HCT116 (cell line): Measurements from ENCODE around the gene DYNC2H1. TPM values are rescaled to one million over a fixed set of nuclear protein-coding genes. Genes with fewer than 3 reads are reported as not detected.

ENCODE experiments used
- ATAC-seq: fragments of 200-7000 bp; cut with Tn5 transposase; 2 replicates; pipeline ENCODE4 v1.9.1; 2020; ENCODE audit warnings: mild to moderate bottlenecking, moderate library complexity
- BruUV-seq: library from RNA; stranded (reverse); fragments of 400-500 nt; replicated peaks from 2 replicates; lab custom pipeline; 2021; lab: Mats Ljungman, UMichigan
- CTCF ChIA-PET: fragments of 300-600 bp; sonication (Branson Sonifier 250); formaldehyde crosslinking; loops from one replicate; lab custom pipeline; 2021; ENCODE audit warnings: antibody characterized with exemption; lab: Charles Lee
- POLR2A ChIA-PET: fragments of 300-600, 350-600 bp; sonication (Branson Sonifier 250); formaldehyde crosslinking; loops from one replicate; lab custom pipeline; 2021; ENCODE audit warnings: antibody characterized with exemption; lab: Charles Lee
- RAD21 ChIA-PET, 2 experiments: fragments of 300-600 bp; sonication (Branson Sonifier 250); formaldehyde crosslinking; loops; one replicate each; lab custom pipeline; 2023; ENCODE audit warnings: low total read pairs in 2 of 2; ENCODE audit not compliant: uncharacterized antibody in 2 of 2, unreplicated experiment in 2 of 2, low non-redundant PET in 1 of 2; lab: Charles Lee
- DNase-seq: peaks from one replicate; pipeline ENCODE4 v3.0.0-alpha.2; 2010; ENCODE audit warnings: low read depth, low spot score
- H2AFZ ChIP-seq: fragments of 200-600 bp; shearing (Covaris generic), sonication (generic); 2 replicates; pipeline ENCODE4 v1.6.1; 2017; ENCODE audit warnings: low read depth, mixed run types, mixed read lengths, antibody characterized with exemption, low read length; ENCODE audit not compliant: poor library complexity, severe bottlenecking
- H3K27ac ChIP-seq: 2 replicates; pipeline ENCODE4 v1.5.1; 2012; ENCODE audit warnings: low read depth, low read length
- H3K27me3 ChIP-seq: fragments of 200-600 bp; sonication (generic); 2 replicates; pipeline ENCODE4 v1.6.1; 2016; ENCODE audit warnings: mixed run types, low read length, mixed read lengths; ENCODE audit not compliant: insufficient read depth
- H3K36me3 ChIP-seq, 2 experiments: fragments of 200-500 bp in 1 of 2; fragments of 200-600 bp in 1 of 2; sonication (Bioruptor generic) in 1 of 2; sonication (generic) in 1 of 2; 2 replicates each; pipeline versions ENCODE4 v1.5.1 to v1.6.1; 2014 to 2016; ENCODE audit warnings: low read length in 2 of 2, inconsistent platforms in 1 of 2, mixed read lengths in 1 of 2, mixed run types in 1 of 2; ENCODE audit not compliant: insufficient read depth in 2 of 2, control insufficient read depth in 1 of 2
- H3K4me1 ChIP-seq, 2 experiments: fragments of 200-600 bp in 1 of 2; sonication (generic) in 1 of 2; 2 replicates each; pipeline versions ENCODE4 v1.5.1 to v1.6.1; 2012 to 2017; ENCODE audit warnings: low read length in 2 of 2, inconsistent platforms in 1 of 2, mild to moderate bottlenecking in 1 of 2, mixed read lengths in 1 of 2, mixed run types in 1 of 2, moderate library complexity in 1 of 2; ENCODE audit not compliant: insufficient read depth in 2 of 2, control insufficient read depth in 1 of 2
- H3K4me2 ChIP-seq: fragments of 200-600 bp; sonication (generic); 2 replicates; pipeline ENCODE4 v1.6.1; 2017; ENCODE audit warnings: mixed run types, low read length, mixed read lengths
- H3K4me3 ChIP-seq, 2 experiments: fragments of 200-600 bp in 1 of 2; sonication (generic) in 1 of 2; replicated peaks in 1 of 2; 2 replicates each; pipeline ENCODE4 v1.5.1; 2011 to 2016; ENCODE audit warnings: low read length in 2 of 2, control low read depth in 1 of 2, low read depth in 1 of 2, mild to moderate bottlenecking in 1 of 2, mixed read lengths in 1 of 2, mixed run types in 1 of 2
- H3K79me2 ChIP-seq: fragments of 200-600 bp; sonication (generic); 2 replicates; pipeline ENCODE4 v1.6.1; 2017; ENCODE audit warnings: mild to moderate bottlenecking, mixed run types, low read length, moderate library complexity, mixed read lengths; ENCODE audit not compliant: insufficient read depth
- H3K9ac ChIP-seq: fragments of 200-600 bp; sonication (generic); 2 replicates; pipeline ENCODE4 v1.6.1; 2016; ENCODE audit warnings: low read length, mixed read lengths
- H3K9me2 ChIP-seq: fragments of 200-600 bp; sonication (generic), shearing (Covaris generic); 2 replicates; pipeline ENCODE4 v1.6.1; 2017; ENCODE audit warnings: mixed run types, mild to moderate bottlenecking, moderate library complexity; ENCODE audit not compliant: insufficient read depth
- H3K9me3 ChIP-seq, 2 experiments: fragments of 200-500 bp in 1 of 2; fragments of 200-600 bp in 1 of 2; sonication (Bioruptor generic) in 1 of 2; sonication (generic) in 1 of 2; 2 replicates each; pipeline ENCODE4 v1.6.1; 2014 to 2017; ENCODE audit warnings: low read length in 2 of 2, mixed read lengths in 2 of 2, inconsistent platforms in 1 of 2, low read depth in 1 of 2, mild to moderate bottlenecking in 1 of 2, mixed run types in 1 of 2, moderate library complexity in 1 of 2; ENCODE audit not compliant: control insufficient read depth in 1 of 2, insufficient read depth in 1 of 2
- H4K20me1 ChIP-seq: fragments of 200-600 bp; sonication (generic), shearing (Covaris generic); 2 replicates; pipeline ENCODE4 v1.6.1; 2017; ENCODE audit warnings: mixed run types, mild to moderate bottlenecking, moderate library complexity; ENCODE audit not compliant: insufficient read depth
- intact Hi-C: fragments of 100-400 bp; cut with micrococcal nuclease; formaldehyde crosslinking; loops from 2 replicates; pipeline ENCODE4 v1.10.0; 2022
- total RNA-seq: library from RNA; stranded (reverse); gene quantifications from one replicate; pipeline ENCODE4 v1.2.1, GENCODE V29; 2021; ENCODE audit not compliant: unreplicated experiment
- TF ChIP-seq, protein P1 (sequence below): IDR thresholded peaks from 2 replicates; pipeline ENCODE4 v1.6.1; 2012
- TF ChIP-seq, protein P2 (sequence below): IDR thresholded peaks from 2 replicates; pipeline ENCODE4 v1.6.1; 2011; ENCODE audit warnings: mild to moderate bottlenecking, low read length, moderate library complexity; ENCODE audit not compliant: insufficient replicate concordance; ENCODE audit errors: extremely low read depth

Gene DYNC2H1
- total RNA-seq, 1 experiment from 2014 or later = 1.5 TPM

DNA sequence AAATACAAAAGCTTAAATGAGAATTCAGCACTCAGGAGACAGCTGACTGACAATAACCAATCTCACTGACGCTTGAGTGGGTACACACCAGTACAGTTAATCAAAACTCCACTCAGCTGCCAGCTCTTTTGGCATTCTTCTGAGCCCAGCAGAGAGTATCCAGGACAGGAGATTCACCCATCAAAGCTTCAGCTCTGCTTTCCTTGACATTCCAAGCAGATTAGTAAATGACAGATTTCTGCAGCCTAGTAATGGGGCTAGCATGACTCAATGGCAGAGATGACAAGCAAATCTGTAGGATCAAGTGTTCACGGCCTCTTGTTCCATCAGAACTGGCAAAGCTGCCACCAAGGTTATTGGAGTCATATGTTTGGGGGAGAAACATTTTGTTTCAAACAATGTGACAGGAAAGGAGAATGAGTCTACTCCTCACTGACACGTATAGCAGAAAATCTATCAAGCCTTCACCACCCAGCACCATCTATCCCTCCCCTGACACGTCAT is 420.0 kb downstream of the DYNC2H1 start:
- Histone ChIP-seq H3K27ac (no peak overlapping the region), H4K20me1 (no peaks in the 10 kb centered on the region), H3K9me2 (no peaks in the 10 kb centered on the region; the same call in 1 of the 2 replicates), H3K9me3 (no peaks in the 10 kb centered on the region), H3K79me2 (no peaks in the 10 kb centered on the region), H3K4me1 (peaks cover 4 to 27% of the 10 kb centered on the region in 2 experiments; a peak in 3 of 4 replicates), H3K4me3 (no peak overlapping the region), H2AFZ (no peak overlapping the region), H3K36me3 (no peaks in the 10 kb centered on the region), H3K4me2 (peak overlapping the region; percentile 22; the same call in 1 of the 2 replicates), H3K27me3 (no peaks in the 10 kb centered on the region), H3K9ac (no peak overlapping the region)
- RAD21 ChIA-PET = no interaction called here
- peak; percentile 47; the same call in 1 of the 2 replicates for ATAC-seq
- no peak for DNase-seq
- TF ChIP-seq, protein P1, sequence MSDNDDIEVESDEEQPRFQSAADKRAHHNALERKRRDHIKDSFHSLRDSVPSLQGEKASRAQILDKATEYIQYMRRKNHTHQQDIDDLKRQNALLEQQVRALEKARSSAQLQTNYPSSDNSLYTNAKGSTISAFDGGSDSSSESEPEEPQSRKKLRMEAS = no peak
- TF ChIP-seq, protein P2, sequence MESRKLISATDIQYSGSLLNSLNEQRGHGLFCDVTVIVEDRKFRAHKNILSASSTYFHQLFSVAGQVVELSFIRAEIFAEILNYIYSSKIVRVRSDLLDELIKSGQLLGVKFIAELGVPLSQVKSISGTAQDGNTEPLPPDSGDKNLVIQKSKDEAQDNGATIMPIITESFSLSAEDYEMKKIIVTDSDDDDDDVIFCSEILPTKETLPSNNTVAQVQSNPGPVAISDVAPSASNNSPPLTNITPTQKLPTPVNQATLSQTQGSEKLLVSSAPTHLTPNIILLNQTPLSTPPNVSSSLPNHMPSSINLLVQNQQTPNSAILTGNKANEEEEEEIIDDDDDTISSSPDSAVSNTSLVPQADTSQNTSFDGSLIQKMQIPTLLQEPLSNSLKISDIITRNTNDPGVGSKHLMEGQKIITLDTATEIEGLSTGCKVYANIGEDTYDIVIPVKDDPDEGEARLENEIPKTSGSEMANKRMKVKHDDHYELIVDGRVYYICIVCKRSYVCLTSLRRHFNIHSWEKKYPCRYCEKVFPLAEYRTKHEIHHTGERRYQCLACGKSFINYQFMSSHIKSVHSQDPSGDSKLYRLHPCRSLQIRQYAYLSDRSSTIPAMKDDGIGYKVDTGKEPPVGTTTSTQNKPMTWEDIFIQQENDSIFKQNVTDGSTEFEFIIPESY = no peak
- POLR2A ChIA-PET = no interaction called here
- BruUV-seq = no TSS peak
- intact Hi-C loops = no loop called here
- CTCF ChIA-PET = no interaction called here

Other genes with a start within 250 kb of the DYNC2H1 start
- not detected for gene MMP12, start 234.4 kb upstream of the DYNC2H1 start, total RNA-seq
- gene MMP13, start 153.7 kb upstream of the DYNC2H1 start, total RNA-seq = not detected
- gene DCUN1D5, start 17.3 kb upstream of the DYNC2H1 start, total RNA-seq = 60.1 TPM